HG03196 (cell line): ENCODE measurements around the gene PPIL6.
"Not testable (repeated sequence)": the region's sequence is repeated elsewhere in the genome, so short reads cannot be mapped to it uniquely, and the experiment has no call there.

Experiments used
- ATAC-seq: cut with Tn5 transposase; IDR thresholded peaks from one replicate; pipeline ENCODE4 v1.9.1; 2021; ENCODE audit not compliant: unreplicated experiment

Gene PPIL6

DNA sequence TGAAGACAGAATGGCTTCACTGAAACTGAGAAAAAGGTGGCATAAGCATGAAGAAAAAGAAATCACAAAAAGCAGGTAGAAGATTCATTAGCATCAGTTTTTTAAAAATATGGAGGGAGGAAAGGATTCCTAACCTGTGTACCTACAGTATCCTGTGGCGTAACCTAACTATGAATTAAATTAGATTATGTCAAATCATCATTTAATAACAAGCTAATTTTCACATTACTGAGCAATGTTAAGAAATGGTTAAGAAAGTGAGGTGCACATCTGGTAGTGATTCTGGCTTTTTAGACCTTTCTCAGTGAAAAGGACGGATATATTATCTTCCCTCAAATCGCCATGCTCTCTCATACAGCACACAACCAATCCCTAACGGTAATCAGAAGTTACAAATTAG is 70.7 kb downstream of the PPIL6 start:
- ATAC-seq, result no peak

DNA sequence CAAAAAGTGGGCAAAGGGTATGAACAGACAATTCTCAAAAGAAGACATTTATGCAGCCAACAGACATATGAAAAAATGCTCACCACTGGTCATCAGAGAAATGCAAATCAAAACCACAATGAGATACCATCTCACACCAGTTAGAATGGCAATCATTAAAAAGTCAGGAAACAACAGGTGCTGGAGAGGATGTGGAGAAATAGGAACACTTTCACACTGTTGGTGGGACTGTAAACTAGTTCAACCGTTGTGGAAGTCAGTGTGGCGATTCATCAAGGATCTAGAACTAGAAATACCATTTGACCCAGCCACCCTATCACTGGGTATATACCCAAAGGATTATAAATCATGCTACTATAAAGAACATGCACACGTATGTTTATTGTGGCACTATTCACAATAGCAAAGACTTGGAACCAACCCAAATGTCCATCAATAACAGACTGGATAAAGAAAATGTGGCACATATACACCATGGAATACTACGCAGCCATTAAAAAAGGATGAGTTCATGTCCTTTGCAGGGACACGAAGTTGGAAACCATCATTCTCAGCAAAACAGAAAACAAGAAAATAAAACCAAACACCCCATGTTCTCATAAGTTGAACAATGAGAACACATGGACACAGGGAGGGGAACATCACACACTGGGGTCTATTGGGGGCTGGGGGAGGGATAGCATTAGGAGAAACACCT is 75.9 kb downstream of the PPIL6 start:
- not testable (repeated sequence) for ATAC-seq

DNA sequence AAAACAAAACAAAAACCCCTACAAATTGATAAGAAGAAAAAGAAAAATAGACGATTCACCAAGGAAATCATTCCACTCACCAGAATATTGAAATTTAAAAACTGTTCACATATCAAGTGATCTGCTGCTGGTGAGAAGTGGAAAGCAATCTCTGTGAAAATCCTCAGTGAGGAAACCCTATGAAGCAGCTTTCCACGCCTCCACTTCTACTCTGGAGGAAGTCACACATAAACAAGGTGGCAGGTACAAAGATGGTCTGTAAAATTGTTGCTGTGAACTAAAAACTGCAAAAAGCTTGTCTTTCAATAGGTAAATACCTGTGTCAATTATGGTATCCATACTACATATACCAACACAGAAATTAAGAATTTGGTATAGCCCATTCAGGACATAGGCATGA is 76.7 kb downstream of the PPIL6 start:
- ATAC-seq, result no peak

DNA sequence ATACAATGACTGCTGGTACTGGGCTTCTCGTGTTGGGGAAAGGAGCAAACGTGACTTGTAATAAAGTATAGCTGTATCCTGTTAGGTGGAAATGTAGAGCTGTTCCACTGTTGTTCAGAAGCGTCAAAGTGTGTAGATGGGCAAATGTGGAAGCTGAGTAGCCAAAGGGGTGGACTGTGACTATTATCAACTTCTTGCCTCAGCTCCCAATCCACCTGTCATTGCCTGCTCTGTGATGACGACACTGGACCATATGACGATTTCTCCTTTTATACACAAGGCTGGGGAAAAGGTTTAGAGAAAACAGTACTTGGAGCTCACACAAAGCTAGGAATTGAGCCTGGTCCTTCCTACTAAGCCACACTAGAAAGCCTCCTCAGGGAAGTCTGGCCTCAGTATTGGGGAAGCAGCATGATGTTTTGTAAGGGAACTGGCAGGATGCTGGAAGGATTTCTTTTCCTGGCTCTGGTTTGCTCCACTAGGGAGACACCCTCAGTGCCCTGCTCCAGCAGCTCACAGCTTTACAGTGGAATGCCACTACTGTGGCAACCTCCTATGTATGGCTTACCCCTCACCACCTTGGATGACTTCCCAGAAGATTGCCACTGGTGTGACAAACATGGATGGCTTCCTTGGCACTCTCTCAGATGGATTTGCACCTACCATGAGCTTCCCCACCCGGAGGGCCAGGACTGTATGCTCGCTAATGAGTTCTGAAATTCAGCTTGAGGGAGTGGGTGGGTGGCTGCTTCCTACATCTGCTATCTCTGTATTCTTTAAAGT is 78.1 kb downstream of the PPIL6 start:
- ATAC-seq, result no peak

DNA sequence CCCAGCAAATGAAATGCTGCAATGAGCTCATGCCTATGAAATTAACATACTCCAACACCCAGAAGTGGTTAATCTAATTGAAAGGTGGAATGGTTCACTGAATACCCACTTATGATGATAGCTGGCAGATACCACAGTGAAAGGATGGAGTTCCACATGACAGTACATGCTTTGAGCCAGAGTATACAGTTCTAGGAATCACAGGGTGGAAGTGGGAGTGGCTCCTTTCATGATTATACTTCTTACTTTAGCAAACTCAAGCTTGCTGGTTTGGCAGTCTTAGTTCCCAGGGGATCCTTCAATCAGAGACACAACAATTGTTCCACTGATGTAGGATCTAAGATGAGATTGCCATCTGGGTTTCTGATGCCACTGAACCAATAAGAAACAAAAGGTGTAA is 79.6 kb downstream of the PPIL6 start:
- ATAC-seq, result no peak

DNA sequence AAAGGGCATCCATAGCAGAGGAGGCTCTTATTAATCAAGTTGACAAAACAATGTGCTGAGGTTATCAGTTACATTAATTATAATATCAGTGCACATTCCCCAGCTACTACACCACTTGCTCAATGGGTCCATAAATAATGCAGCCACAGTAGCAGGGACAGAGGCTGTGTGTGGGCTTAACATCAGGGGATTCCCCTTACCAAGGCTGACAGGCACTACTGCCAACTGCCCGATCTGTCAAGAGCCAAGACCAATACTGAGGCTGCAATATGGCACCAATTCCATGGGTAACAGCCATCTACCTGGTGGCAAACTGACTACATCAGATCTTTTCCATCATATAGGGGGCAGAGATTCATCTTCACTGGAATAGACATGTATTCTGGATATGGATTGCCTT is 80.1 kb downstream of the PPIL6 start:
- no peak for ATAC-seq

DNA sequence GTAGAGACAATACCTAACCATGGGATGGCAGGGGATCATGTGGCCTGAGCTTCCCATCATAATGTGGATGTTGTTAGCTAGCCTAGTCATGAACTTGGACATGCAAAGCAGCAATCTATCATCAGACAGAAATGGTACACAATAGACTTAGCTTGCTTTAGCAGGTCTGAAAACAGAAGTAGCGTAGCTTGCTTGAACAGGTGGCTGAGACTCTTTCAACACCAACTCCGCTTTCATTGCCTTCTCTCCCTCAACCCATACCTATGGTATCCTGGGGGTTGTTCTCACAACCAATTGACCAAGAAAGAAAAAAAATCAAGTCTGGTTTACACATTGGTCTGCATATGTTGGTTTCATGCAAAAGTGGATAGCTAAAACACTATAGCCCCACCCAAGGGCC is 81.2 kb downstream of the PPIL6 start:
- ATAC-seq, result no peak

DNA sequence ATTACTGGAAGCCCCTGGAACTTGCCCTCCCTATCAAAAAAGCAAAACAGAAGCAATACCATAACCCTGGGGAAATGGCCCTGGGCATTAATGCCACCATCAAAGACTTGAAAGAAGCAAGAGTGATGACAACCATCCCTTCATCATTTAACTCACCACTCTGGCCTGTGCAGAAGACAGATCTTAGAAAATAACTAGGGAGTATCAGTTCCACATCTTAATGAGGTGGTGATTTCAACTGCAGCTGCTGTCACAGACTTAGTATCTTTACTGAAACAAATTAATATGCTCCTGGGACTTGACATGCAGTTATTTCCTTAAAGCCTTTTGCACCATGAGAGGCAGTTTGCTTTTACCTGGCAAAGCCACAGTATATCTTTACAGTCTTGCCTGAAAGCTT is 82.2 kb downstream of the PPIL6 start:
- no peak for ATAC-seq

DNA sequence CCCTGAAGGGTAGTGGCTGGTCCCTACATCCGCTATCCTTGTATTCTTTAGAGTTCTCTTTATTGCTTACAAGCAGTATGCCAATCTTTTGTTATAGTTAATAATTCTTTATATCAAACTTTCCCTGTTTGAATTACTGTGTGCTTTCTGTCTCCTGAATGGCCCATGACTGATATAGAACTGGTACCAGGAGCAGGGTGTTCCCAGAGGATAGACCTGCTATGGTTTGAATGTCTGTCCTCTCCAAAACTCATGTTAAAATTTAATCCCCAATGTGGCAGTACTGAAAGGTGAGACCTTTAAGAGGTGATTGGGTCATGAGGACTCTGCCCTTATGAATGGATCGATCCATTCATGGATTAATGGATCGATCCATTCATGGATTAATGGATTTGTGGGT is 84.2 kb downstream of the PPIL6 start:
- no peak for ATAC-seq

DNA sequence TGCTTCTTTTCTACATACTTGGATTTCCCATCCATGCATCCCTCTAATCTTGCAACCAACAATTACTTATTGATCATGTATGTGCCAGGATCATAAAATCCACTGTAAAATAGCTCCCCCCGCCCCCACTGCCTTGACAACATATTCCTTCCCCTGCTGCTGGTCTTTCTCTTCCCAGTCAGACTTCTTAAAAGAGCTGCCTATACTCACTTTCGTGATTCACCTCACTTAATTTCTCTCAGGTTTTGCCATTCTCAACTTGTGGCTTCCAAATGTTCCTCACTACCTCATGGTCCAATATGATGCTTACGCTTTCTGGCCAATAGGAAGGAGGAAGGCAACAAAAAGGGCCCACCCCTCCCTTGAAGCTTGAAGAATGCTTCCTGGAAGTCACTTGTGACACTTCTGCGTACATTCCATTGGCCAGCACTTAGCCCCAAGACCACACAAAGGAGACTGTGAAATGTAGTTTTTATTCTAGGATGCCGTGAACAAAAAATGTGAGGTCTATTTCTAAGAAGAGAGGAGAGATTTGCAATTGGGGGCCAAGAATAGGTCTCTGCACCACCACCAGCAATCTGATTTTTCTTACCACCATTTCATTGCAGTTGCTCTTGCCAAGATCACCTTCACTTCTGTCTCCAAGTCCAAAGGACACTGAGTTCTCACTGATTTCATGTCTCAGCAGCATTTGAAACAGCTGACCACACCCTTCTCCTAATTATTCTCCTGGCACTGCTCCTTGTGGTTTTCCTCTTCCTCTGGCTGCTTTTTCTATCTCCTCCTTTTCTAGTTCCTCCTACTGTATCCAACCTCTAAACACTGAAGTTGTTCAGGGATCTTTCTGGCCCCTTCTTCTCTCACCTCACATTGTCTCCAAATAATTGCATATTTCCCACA is 88.9 kb downstream of the PPIL6 start:
- ATAC-seq, result no peak

DNA sequence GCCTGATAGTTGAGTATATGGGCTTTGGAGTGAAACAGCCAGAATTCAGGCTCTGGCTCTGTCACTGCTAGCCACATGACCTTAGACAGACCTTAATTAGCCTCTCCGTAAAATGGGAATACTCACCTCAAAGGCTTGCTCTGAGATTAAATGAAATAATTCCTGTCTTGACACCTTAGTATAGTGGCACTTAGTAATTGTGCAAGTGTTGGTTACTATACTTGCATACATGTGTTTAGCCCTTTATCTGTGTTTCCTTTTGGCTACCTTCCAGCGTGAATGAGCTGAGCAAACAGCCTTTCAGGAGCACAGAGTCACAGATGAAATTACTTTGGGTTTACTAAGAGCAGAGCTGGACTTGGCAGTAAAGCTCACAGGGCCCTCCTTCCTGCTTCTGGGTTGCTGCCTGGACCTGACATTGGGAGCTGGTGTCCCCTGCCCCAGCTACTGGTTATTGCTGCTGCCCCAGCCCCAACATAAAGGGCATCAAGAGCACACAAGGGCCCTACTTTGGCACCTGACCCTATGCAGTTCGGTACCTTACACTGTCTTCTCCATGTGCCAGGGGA is 90.9 kb downstream of the PPIL6 start:
- ATAC-seq, result no peak

DNA sequence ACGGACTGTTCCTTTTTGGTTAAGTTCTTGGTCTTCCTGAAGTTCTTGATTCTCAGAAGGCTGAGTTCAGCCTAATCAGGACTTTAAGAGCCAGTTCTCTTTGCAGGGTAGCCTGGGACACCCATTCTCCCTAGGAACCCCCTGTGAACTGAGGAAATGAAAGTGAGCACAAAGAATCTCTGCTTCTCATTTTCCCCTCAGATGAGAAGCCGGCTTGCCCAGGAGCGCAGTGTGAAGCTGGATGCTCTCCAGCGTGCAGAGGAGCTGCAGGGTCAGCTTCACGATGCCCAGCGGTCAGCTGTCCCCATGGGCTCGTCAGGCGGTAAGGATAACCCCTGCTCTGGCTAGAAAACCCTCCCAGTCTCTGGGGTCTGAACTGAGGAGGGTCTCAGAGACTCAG is 92.2 kb downstream of the PPIL6 start:
- no peak for ATAC-seq

DNA sequence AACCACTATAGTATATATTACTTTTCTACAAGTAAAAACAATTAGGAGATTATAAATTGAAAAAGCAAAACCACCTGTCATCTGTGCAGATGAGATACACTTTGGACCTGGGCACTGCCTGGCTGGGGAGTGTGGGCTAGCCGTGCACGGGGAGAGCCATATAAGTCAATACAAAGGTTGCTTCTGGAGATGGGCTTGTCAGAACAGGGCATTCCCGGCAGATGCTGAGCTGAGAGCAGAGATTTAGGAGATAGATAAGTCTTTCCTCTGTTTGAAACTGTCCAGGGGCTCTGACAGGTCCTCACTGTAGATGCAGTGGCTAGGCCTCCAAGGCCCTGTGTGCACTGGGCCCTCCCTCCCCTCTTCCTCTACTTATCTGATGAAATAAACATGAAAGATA is 92.6 kb downstream of the PPIL6 start:
- no peak for ATAC-seq

DNA sequence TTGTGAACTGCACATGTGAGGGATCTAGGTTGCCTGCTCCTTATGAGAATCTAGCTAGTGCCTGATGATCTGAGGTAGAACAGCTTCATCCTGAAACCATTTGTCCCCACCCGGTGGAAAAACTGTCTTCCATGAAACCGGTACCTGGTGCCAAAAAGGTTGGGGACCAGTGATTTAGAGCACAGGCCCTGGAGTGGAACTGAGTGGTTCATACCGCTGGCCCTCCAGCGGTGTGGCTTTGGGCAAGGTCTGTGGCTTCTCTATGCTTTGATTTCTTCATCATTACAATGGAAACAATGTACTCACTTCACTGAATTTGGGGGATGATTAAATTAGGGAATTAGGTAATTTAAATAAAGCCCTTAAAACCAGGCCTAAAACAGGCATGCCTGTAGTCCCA is 94.4 kb downstream of the PPIL6 start:
- ATAC-seq, result no peak

DNA sequence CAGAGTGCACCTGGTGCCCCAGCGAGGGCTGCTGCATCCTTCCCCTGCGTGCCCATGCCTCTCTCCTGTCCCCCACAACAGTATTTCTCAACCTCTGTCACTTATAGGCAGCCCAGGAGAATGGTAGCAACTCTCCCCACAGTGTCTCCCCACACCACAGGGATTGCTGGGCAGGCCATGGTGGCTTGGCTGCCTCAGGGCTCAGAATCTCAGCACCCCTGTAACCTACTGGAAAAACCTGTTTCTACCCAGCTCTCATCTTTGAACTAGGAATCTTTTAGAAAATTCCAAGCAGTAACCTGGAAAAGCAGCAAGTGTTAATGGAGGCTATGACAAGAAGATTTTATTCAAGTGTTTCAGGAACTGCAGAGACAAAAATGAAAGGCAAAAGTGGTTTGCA is 96.2 kb downstream of the PPIL6 start:
- ATAC-seq, result no peak

DNA sequence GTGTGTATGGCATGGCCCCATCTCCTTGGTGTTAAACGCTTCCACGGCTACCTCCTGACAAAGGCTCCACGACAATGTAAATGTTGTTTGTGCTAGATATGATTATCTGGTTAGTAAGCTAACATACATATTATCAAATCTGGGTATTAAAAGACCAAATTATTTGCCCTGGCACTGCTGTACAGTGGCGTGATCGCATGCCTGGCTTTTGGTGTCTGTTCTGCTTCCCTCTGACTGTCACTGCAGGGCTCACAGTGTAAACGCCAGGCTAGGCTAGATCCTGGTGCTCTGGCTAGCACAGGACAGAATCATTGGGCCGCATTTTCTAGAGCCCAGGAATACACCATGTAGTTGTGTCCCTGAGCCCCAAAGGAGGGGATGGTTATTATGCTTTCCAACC is 96.9 kb downstream of the PPIL6 start:
- ATAC-seq, result no peak

DNA sequence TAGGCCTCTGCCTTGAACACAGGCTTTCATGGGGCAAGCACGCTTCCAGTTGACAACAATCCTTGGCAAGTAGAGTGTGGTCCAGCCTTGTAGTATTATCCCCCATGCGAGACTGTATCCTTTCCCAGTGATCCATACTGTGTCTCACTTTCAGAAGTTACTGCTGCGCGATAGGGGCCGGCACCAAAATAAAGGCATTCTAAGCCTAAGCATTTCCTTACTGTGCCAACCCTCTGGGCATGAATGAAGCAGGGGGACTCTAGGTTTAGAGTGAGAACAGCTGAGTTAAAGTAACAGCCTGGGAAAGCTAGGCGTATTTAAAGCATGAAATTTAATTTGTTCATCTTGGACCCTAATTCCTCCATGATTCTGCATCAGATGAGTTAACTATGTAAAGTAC is 97.5 kb downstream of the PPIL6 start:
- ATAC-seq, result no peak

DNA sequence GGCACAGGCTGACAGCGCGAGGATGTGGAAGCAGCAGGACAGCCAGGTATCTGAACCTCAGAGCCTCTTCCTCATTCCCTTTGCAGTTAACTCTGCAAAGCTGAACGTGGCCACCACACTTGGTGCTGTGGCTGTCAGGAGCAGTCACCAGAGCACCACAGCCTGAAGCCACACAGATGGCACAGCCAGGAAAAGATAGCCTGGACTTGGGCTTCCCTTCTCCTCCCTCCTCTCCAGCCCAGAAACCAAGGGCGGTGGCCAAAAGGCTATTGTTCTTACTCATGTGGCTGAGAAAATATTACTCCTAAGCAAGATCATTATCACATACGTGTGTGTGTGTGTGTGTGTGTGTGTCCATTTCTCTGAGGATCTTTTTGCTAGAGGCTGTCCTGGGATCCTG is 97.9 kb downstream of the PPIL6 start:
- ATAC-seq, result no peak

DNA sequence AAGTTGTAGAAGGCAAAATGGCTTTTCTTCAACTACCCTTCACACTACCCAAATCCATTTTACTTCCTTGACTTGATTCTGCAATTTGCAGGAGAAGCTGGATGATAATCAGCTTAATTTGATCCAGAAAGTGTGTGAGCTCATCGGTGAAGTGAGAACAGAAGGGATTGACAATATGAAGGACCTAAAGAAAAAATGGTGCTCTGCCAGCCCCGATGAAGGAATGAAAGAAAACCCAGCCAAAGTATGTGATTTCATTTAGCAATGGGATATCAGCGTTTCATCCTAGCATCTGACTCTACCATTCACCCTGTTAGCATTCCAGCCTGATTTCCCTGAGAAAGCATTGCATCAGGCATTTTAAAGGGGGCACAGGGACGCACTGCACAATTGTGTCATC is 99.6 kb downstream of the PPIL6 start:
- no peak for ATAC-seq
